ENCODE measurements around the gene WNT2B.

DNA sequence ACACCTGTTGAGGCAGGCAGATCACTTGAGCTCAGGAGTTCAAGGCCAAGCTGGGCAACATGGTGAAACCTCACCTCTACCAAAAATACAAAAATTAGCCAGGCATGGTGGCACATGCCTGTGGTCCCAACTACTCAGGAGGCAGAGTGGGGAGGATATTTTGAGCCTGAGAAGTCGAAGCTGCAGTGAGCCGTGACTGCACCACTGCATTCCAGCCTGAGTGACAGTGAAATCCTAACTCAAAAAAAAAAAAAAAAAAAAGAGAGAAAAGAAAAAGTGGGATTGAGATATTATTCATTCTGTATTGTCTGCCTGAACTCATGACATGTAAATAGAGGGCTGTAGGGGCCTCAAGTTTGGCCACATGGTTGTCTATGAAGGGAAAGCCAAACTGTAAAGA is 37.3 kb downstream of the WNT2B start:
- TF ChIP-seq POLR2AphosphoS5 (IDR thresholded peaks at IDR 0.05; ENCODE audit: low read depth, low read length) = no peak
- TF ChIP-seq POLR2A (IDR thresholded peaks at IDR 0.05; ENCODE audit: low read depth, low read length) = no peak
- no peak for TF ChIP-seq TAF1 (IDR thresholded peaks at IDR 0.05; ENCODE audit: borderline replicate concordance, low read depth, low read length)

All from GM12892 (cell line).